Stimulated activated CD4-positive, alpha-beta T cell treated with anti-CD3 and anti-CD28 coated beads, Interleukin-4, amount 100 ng/mL, for 4 hours (primary cell): ENCODE results near the gene LENEP.

Source experiments
- DNase-seq, 2 experiments: peaks; one replicate each; pipeline ENCODE4 v3.0.0-alpha.2; 2020

The LENEP gene

GRCh38 chr1:155000726-155001424 is 7.5 kb downstream of the LENEP start:
- DNase-seq = peak; percentile 71 to 79

DNA sequence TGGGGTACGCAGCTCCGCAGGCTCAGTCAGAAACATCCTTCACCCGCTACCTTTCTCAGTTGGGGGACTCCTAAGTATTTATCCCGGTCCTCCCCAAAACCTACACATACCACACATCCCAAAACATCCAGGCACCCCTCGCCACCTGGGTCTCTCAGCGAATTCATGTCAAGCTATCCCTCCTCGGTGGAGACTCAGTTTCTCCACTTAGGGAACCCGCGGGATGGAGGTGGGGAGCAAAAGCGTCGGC is 8.0 kb downstream of the LENEP start:
- no peak for DNase-seq

DNA sequence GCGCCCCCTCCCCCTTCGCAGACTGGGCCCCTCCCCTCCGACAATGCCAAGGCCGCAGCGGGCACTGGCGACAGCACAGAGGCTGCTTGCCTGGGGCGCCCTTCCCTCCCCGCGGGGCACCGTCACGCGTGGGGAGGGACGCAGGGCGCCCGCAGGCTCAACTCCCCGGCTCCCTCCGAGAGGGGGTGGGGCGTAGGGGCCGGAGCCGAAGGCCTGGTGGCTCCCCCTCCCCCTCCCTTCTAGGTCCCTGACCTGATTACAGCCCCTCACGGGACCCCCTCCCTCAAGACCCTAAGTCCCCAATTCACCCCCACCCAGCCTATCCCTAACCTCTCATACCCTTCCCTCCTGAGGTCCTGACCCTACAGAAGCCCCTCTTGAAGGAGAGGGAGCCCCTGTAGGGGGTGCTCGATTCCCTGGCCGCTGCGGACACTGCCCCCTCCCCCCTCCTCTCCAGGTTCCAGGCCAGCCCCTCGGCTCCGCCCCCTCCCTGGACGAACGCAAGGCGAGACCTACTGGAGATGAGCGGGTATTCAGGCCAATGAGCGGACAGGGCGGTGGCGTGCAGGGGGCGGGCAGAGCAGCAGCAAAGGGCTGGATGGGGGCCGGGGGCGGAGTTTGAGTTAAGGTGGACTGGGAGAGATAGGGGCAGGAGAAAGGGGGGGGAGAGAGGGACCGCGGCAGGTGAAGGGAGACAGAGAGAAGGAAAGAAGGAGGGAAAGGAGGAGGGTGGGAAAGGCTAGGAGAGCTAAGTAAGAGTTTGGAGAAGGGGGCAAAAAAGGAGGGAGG is 8.5 kb downstream of the LENEP start:
- peak; percentile 97 to 98 for DNase-seq

GRCh38 chr1:155002464-155003226 is 9.3 kb downstream of the LENEP start, which contains the start of gene ZBTB7B:
TSS of gene ZBTB7B (plus strand) at chr1:155002802. CDS start at chr1:155014661, 11,859 bp downstream.
- DNase-seq = no peak

- DNase-seq = no peak
These were observed 9.9 kb downstream of the LENEP start for GRCh38 chr1:155003227-155003765.

DNA sequence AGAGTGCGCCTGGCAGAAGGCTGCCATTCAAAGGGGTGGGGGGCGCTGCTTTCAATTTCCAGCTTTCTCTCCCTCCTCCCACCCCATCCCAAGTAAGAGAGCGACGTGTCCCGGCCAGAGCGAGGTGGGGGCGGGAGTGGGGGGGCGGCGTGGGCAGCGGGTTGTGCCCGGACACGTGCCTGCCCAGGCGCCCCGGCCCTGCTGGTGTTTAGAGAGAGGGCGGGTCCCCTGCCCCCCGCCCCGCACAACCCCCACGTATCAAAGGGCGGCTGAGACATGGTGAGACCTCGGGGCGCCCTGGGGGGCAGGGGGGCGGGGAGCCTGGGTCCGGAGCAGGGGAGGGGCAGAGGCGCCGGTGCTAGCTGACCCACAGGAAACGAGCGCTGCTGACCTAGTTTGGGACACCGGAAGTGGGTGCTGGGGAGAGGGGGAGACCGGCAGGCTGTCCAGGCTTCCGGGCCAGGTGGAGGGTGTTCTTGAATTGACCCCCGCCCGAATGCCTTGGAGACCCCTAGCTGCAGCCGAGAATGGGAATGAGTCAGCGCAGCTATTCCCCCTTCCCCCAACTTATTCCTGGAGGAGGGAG is 10.5 kb downstream of the LENEP start:
- DNase-seq = no peak

DNA sequence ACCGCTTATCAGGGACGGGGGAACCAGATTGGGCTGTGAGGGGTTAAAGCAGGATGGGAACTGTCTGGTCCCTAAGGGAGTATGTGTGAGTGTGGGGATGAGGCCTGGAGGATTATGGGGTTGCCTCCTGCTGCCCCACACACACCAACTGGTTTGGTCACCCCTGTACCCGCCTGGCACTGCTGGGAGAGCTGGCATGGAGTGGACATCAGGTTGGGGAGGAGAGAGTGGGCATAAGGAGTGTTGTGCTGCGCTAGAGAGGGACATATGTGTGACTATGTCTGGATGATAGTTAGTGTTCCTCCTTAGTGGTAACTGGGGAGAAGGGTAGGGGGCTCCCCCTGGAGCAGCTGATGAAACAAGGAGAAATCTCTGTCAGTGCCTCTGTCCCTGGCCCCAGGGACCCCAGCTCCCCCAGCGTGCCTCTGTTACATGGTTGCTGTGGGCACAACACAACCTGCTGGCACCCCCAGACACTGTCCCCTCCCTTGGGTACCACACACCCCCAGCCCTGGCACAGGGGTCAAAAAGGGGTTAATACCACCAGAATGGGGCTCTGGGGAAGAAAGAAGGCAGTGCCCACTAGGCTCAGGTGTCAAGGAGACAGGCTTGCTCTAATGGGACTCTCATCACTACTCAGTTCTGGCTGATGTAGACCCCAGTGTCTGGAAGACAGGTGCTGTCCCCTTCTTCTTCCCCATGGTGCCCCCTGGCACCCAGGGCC is 11.1 kb downstream of the LENEP start:
- DNase-seq = no peak

DNA sequence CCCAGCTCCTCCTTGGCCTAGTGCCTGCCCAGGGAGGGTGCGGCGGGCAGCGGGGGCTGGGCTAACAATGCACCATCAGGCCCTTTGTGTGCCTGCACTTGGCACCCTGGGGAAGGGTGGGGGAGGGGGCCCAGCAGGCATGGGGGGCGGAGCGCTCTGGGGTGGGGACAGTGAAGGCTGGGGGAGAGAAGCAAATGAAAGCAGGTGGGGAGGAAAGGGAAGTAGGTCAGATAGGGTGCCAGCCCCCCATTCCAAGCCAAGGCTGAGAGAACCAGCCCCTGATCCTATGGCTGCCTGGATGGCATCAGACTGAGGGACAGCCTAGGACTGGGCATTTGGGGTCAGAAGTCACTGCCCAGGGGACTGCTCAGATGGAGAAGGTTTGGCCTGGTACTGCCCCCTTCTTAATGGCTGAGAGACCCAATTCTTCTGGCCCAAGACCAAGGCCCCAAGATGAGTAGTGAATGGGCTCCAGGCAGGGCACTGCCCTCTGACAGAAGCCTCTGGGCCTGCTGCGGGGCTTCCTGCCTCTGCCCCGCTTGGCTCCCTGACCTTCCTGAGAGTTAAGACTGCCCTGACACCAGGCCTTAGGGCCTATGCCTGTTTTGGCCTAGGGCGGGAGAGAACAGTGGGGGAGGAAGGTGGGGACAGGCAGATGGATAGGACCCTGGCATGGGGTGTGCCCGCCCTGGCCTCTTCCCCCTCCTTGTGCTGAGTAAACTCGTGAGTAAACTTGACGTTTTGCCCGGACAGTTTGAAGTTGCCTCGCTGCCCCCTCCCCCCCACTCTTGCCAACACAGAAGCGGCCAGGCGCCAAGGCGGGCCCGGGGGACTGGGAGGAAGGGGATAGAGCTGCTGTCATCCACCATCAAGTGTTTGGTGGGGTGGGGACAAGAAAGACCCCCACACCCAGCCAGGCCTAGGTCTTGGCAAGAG is 12.0 kb downstream of the LENEP start:
- DNase-seq = no peak

DNA sequence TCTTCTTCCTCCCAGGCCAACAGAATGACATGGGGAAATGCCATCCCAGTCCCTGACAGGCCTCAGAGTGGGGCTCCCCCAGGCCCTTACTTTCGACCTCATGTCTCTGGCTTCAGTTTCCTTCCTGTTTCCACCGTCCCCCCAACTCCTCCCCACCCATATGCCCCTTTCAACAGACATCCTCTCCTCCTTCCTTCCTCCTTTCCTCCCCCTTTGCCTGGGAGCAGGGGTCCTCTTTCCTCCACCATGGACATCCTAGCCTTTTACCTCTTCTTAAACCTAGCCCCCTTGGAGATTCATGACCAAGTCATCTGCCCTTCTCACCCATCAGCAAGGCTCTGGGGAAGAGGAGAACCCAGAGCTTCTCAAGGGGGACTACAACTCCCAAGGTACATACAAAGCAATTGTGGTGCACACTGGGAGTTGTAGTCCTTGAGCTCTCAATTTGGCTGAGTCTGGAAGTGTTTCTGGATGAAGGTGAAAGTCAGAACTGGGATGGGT is 13.3 kb downstream of the LENEP start:
- no peak for DNase-seq

DNA sequence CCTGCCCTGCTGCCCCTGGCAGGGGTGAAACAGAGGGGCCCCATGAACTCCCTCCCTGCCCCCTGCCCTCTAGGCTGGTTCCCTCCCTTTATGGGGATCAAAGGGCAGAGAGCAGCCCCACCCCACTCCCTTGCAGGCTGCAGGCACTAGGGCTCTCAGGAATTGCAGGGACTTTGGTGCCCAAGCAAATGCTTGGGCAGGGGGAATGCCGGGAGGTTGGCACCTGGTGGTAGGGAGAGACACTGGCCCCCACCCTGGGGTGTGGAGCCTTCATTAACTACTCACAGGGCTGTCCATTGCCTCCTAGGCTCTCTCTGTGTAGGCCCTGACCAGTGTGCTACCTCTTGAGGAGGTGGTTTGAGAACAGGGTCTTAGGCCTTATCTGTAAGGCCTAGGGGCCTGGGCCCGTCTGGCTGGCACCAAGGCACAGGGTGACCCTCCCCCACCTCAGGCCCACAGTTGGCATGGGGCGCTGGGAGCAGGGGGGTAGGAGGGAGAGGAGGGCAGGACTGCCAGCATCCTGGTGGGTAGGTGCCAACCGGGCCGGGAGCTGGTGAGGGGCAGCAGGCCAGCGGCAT is 14.0 kb downstream of the LENEP start:
- no peak for DNase-seq

DNA sequence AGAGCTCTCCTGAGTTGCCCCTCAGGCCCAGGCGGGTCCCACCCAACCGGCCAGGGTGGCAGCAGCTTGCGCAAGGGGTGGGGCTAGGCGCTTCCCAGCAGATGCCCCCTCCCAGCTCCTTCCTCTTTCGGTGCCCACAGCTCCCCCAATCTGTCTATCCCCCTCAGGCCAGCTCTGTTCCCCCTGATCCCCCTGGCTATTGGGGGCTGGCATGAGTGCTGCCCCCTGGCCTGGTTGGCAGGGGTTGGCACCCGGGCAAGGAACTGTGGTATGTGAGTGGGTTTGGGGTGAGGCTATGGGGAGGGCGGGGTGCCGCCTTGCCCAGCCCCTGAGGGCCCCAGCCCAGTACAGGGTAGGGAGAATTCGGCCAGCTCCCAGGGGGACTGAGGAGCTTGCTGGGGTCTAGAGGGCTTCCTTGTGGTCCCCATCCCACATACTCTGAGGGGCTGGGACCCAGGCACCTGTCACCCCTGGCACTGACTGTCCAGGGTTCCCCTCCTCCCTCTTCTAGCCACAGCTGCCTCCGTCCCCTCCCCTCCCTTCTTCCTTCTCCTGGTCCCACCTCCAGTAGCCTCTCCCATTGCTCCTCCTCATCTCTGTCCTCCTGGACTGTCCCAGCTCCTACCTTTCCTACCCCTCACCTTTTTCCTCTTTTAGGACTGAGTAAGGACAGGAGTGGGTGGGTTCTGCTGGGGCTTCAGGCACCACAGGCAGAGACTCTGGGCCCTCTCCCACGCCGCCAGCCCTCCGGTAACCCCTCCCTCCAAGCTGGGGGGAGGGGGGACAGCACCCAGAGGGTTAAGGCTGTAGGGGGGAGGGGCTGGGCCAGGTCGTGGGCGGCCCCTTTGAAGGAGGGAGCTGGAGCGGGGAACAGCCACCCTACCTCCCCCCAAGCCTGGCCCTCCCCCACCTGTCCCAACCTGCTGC is 14.9 kb downstream of the LENEP start:
- DNase-seq = peak; percentile 78

DNA sequence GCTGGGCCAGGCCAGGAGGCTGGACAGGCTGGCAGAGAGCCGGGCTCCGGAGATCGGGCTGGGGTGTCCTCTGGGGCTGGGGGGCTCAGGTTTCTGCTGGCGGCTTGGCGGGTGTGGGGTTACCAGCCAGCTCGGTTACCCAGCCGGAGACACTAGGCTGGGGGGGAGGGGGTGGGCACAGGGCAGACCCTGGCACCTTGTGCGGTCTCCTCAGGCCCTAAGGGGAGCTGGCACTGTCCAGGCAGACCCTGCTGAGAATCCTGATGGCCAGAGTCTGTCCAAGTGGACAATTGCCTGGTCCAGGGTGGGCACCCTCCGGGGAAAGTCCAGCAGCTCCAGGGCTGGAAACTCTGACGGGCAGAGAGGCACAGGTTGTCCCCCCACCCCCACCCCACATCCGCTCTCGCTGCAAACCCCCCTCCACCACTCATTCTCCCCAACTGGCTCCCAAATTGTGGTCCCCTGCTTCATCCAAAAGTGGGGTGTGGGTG is 15.9 kb downstream of the LENEP start:
- DNase-seq = no peak

- DNase-seq = no peak
These were observed 16.4 kb downstream of the LENEP start for GRCh38 chr1:155009742-155010141.

- DNase-seq = no peak
These were observed 17.0 kb downstream of the LENEP start for GRCh38 chr1:155010211-155010918.

GRCh38 chr1:155011004-155011416 is 17.6 kb downstream of the LENEP start:
- DNase-seq = no peak

DNA sequence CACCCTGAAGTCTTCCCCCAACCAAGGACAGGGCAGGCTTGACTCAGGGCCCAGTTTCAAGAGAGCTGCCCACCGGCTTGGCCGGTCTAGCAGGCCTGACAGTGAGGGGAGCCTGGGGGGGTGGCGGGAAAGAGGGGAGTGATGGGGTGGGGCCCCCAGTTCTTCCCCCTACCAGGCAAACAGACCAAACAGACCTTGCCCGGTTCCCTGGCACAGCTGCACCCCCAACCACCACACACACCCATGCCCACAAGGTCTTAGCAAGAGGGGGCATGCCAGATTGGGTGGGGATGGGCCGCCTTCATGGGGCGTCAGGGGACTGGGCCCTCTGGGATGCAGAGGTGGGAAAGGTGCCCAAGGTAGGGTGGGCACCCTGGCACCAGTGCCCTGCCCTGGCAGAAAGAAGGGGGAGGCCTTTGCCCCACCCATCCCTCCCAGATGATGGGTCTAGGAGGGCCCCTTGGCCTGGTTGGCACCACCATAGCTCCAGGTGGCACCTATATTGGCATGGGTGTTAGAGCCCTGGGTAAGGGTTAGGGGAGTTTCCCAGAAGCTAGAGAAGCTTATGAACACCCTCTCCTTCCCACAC is 18.1 kb downstream of the LENEP start:
- DNase-seq = no peak

- no peak for DNase-seq
These were observed 18.7 kb downstream of the LENEP start for GRCh38 chr1:155012026-155012546.
